HG03066 (cell line): ENCODE measurements around the gene GTF3C5.
"Not testable (repeated sequence)": the region's sequence is repeated elsewhere in the genome, so short reads cannot be mapped to it uniquely, and the experiment has no call there.

Experiments used
- ATAC-seq: cut with Tn5 transposase; IDR thresholded peaks from one replicate; pipeline ENCODE4 v1.9.1; 2021; ENCODE audit warnings: low read depth; ENCODE audit not compliant: unreplicated experiment

The GTF3C5 gene

GRCh38 chr9:133051966-133052539 lies 21.3 kb downstream of the GTF3C5 start:
- no peak for ATAC-seq

GRCh38 chr9:133054194-133054890 lies 23.5 kb downstream of the GTF3C5 start:
- ATAC-seq = no peak

GRCh38 chr9:133054966-133055365 lies 24.2 kb downstream of the GTF3C5 start:
- ATAC-seq = no peak

- ATAC-seq = no peak
These were observed 25.1 kb downstream of the GTF3C5 start for GRCh38 chr9:133055788-133056420.

GRCh38 chr9:133056533-133056932 lies 25.7 kb downstream of the GTF3C5 start:
- ATAC-seq = no peak

- no peak for ATAC-seq
These were observed 26.2 kb downstream of the GTF3C5 start for GRCh38 chr9:133057006-133057405.

GRCh38 chr9:133057553-133057952 lies 26.8 kb downstream of the GTF3C5 start:
- no peak for ATAC-seq

- no peak for ATAC-seq
These were observed 27.3 kb downstream of the GTF3C5 start for GRCh38 chr9:133058071-133058470.

GRCh38 chr9:133058550-133059320 lies 27.9 kb downstream of the GTF3C5 start:
- no peak for ATAC-seq

- ATAC-seq = no peak
These were observed 28.8 kb downstream of the GTF3C5 start for GRCh38 chr9:133059623-133060022.

GRCh38 chr9:133060417-133060841 lies 29.6 kb downstream of the GTF3C5 start:
- no peak for ATAC-seq

- ATAC-seq = not testable (repeated sequence)
These were observed 30.4 kb downstream of the GTF3C5 start for GRCh38 chr9:133061019-133061763.

- not testable (repeated sequence) for ATAC-seq
These were observed 31.0 kb downstream of the GTF3C5 start, which contains the start of gene CEL for GRCh38 chr9:133061764-133062145. Gene CEL (plus strand): TSS chr9:133061981. CDS start chr9:133062003, 22 bp downstream.

- not testable (repeated sequence) for ATAC-seq
These were observed 31.8 kb downstream of the GTF3C5 start for GRCh38 chr9:133062569-133062968.

- no peak for ATAC-seq
These were observed 32.3 kb downstream of the GTF3C5 start for GRCh38 chr9:133063159-133063499.

GRCh38 chr9:133063500-133064231 lies 32.9 kb downstream of the GTF3C5 start:
- ATAC-seq = no peak

- no peak for ATAC-seq
These were observed 33.7 kb downstream of the GTF3C5 start for GRCh38 chr9:133064241-133065069.

- ATAC-seq = no peak
These were observed 34.2 kb downstream of the GTF3C5 start for GRCh38 chr9:133065070-133065388.
